Measurements from ENCODE around the gene DRC7. TPM values are rescaled to one million over a fixed set of nuclear protein-coding genes. Genes with fewer than 3 reads are reported as not detected.

DRC7 gene
- total and polyA plus RNA-seq, 2 experiments from 2014 or later: not detected

DNA sequence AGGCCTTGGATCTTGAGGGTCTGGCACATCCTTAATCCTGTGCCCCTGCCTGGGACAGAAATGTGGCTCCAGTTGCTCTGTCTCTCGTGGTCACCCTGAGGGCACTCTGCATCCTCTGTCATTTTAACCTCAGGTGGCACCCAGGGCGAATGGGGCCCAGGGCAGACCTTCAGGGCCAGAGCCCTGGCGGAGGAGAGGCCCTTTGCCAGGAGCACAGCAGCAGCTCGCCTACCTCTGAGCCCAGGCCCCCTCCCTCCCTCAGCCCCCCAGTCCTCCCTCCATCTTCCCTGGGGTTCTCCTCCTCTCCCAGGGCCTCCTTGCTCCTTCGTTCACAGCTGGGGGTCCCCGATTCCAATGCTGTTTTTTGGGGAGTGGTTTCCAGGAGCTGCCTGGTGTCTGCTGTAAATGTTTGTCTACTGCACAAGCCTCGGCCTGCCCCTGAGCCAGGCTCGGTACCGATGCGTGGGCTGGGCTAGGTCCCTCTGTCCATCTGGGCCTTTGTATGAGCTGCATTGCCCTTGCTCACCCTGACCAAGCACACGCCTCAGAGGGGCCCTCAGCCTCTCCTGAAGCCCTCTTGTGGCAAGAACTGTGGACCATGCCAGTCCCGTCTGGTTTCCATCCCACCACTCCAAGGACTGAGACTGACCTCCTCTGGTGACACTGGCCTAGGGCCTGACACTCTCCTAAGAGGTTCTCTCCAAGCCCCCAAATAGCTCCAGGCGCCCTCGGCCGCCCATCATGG, 30.5 kb upstream of the DRC7 start:
- H3F3A ChIP-seq (ENCODE audit: insufficient read depth): no peaks in the 10 kb centered on the region
- H3K4me2 ChIP-seq (ENCODE audit: unreplicated experiment): no peak overlapping the region
- no peaks in the 10 kb centered on the region for H3K27me3 ChIP-seq (replicated peaks; ENCODE audit: insufficient read depth)
- H3K9me2 ChIP-seq (ENCODE audit: insufficient read depth): no peaks in the 10 kb centered on the region
- no peak for TF ChIP-seq EZH2phosphoT487 (IDR thresholded peaks at IDR 0.05; ENCODE audit: insufficient read depth, low read depth)
- no peak for TF ChIP-seq EZH2 (IDR thresholded peaks at IDR 0.05; ENCODE audit: insufficient read depth, poor library complexity, severe bottlenecking)
- no peaks in the 10 kb centered on the region for H3K36me3 ChIP-seq (ENCODE audit: low read depth)
- H3K4me3 ChIP-seq: no peak overlapping the region
- no peak overlapping the region for H3K27ac ChIP-seq
- no peak for DNase-seq
- no peak overlapping the region for H3K9ac ChIP-seq
- in situ Hi-C loops (cut with MboI): no loop called here
- H3K79me2 ChIP-seq (ENCODE audit: insufficient read depth): no peaks in the 10 kb centered on the region
- no peaks in the 10 kb centered on the region for H3K9me3 ChIP-seq (ENCODE audit: low read depth)
- H2AFZ ChIP-seq: no peak overlapping the region
- 80 to 81% methylated on average over 12 to 15 of the region's 15 CpGs for WGBS, 2 experiments (ENCODE audit: low coverage in 1 of 2, low lambda C conversion rate in 2 of 2, missing lambda C conversion rate in 2 of 2)
- H4K20me1 ChIP-seq (ENCODE audit: insufficient read depth): no peaks in the 10 kb centered on the region
- no peaks in the 10 kb centered on the region for H3K4me1 ChIP-seq (ENCODE audit: insufficient read depth)

DNA sequence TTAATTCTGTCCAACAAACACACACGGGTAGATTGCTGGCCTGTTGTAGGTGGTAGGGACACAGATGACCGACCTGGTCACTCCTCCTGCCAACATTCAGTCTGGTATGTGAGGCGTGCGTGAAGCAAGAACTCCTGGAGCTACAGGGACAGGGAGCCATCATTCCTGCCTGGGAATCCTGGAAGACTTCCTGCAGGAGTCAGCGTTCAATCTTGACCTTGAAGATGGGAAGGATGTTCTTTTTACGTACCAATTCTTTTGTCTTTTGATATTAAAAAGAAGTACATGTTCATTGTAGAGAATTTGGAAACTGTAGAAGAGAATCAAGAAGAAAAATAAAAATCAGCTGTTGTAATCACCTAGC, 30.0 kb upstream of the DRC7 start:
- no peaks in the 10 kb centered on the region for H3K79me2 ChIP-seq (ENCODE audit: insufficient read depth)
- WGBS, 2 experiments (ENCODE audit: low coverage in 1 of 2, low lambda C conversion rate in 2 of 2, missing lambda C conversion rate in 2 of 2): 88 to 91% methylated on average over 6 of the region's 6 CpGs
- TF ChIP-seq EZH2phosphoT487 (IDR thresholded peaks at IDR 0.05; ENCODE audit: insufficient read depth, low read depth) (no peak), EZH2 (IDR thresholded peaks at IDR 0.05; ENCODE audit: insufficient read depth, poor library complexity, severe bottlenecking) (no peak)
- no peak overlapping the region for H3K4me2 ChIP-seq (ENCODE audit: unreplicated experiment)
- H2AFZ ChIP-seq: no peak overlapping the region
- H3K9ac ChIP-seq: no peak overlapping the region
- in situ Hi-C loops (cut with MboI): no loop called here
- no peaks in the 10 kb centered on the region for H3K27me3 ChIP-seq (replicated peaks; ENCODE audit: insufficient read depth)
- no peak for DNase-seq
- H3K4me3 ChIP-seq: no peak overlapping the region
- H3K36me3 ChIP-seq (ENCODE audit: low read depth): no peaks in the 10 kb centered on the region
- no peaks in the 10 kb centered on the region for H4K20me1 ChIP-seq (ENCODE audit: insufficient read depth)
- H3K27ac ChIP-seq: no peak overlapping the region
- no peaks in the 10 kb centered on the region for H3F3A ChIP-seq (ENCODE audit: insufficient read depth)
- no peaks in the 10 kb centered on the region for H3K9me2 ChIP-seq (ENCODE audit: insufficient read depth)
- no peaks in the 10 kb centered on the region for H3K4me1 ChIP-seq (ENCODE audit: insufficient read depth)
- no peaks in the 10 kb centered on the region for H3K9me3 ChIP-seq (ENCODE audit: low read depth)

DNA sequence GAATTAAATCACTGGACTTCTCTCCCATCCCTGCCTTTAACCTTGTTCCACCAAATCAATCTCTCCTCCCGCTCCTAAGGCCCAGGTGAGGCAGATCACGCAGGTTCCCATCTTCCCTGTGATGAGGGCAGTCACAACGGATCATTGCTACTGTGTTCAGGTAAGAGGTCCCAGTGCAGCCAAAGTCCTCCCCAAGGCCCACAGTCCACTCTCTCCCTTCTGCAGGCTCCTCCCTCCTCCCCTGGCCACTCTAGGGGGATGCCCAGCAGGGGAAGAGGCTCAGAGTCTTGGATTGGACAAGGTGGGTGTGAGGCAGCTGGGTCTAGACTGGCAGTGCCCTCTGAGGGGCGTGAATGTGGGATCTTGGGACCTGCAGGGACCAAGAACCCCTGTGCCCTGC, 29.1 kb upstream of the DRC7 start:
- Histone ChIP-seq H3K4me2 (ENCODE audit: unreplicated experiment) (no peak overlapping the region), H3K27me3 (replicated peaks; ENCODE audit: insufficient read depth) (peaks cover under 1% of the 10 kb centered on the region; the same call in 1 of the 2 replicates), H3K9ac (no peak overlapping the region), H3K4me1 (ENCODE audit: insufficient read depth) (no peaks in the 10 kb centered on the region), H3K79me2 (ENCODE audit: insufficient read depth) (no peaks in the 10 kb centered on the region), H3K9me3 (ENCODE audit: low read depth) (no peaks in the 10 kb centered on the region), H3K9me2 (ENCODE audit: insufficient read depth) (no peaks in the 10 kb centered on the region), H3K27ac (no peak overlapping the region), H4K20me1 (ENCODE audit: insufficient read depth) (no peaks in the 10 kb centered on the region), H3F3A (ENCODE audit: insufficient read depth) (no peaks in the 10 kb centered on the region), H2AFZ (no peak overlapping the region), H3K36me3 (ENCODE audit: low read depth) (no peaks in the 10 kb centered on the region), H3K4me3 (no peak overlapping the region)
- WGBS, 2 experiments (ENCODE audit: low coverage in 1 of 2, low lambda C conversion rate in 2 of 2, missing lambda C conversion rate in 2 of 2): 39 to 45% methylated on average over 4 of the region's 4 CpGs
- TF ChIP-seq EZH2 (IDR thresholded peaks at IDR 0.05; ENCODE audit: insufficient read depth, poor library complexity, severe bottlenecking): no peak
- TF ChIP-seq EZH2phosphoT487 (IDR thresholded peaks at IDR 0.05; ENCODE audit: insufficient read depth, low read depth): no peak
- no peak for DNase-seq
- in situ Hi-C loops (cut with MboI): no loop called here

DNA sequence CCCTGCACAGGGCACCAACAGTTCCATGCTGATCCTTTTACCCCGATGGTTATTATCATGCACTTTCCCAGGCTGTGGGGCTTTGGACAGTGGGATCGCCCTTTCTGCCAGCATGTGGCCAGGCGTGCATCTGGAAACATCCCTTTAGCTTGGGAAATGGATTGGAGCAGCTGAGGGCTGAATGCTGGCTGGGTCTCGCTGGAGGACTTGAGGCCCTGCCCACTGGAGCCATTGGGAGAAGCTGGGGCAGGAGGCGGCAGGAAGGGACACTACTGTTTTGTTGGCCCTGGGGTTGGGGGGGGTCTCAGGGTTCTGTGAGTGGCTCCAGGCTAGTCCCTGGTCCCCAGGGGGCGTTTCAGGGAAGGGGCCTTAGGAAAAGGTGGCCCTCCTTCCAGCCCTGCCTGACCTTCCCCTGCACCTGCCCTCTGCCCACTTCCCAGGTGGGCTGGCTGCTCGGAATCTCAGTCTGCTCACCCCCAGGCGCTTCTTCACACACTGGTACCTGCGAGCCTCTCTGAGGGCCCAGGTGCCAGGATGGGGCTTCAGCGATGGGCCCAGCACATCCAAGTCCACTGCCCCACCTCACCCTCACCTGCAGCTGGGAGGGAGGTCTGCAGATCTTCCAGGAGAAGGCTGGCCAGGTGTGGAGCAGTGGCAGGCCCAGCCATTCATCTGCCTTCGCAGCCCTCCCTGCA, 28.1 kb upstream of the DRC7 start:
- 71 to 74% methylated on average over 10 to 11 of the region's 11 CpGs for WGBS, 2 experiments (ENCODE audit: low coverage in 1 of 2, low lambda C conversion rate in 2 of 2, missing lambda C conversion rate in 2 of 2)
- TF ChIP-seq EZH2 (IDR thresholded peaks at IDR 0.05; ENCODE audit: insufficient read depth, poor library complexity, severe bottlenecking) (no peak), EZH2phosphoT487 (IDR thresholded peaks at IDR 0.05; ENCODE audit: insufficient read depth, low read depth) (no peak)
- no peaks in the 10 kb centered on the region for H4K20me1 ChIP-seq (ENCODE audit: insufficient read depth)
- DNase-seq: no peak
- H3K36me3 ChIP-seq (ENCODE audit: low read depth): no peaks in the 10 kb centered on the region
- in situ Hi-C loops (cut with MboI): no loop called here
- H3K9ac ChIP-seq: no peak overlapping the region
- H2AFZ ChIP-seq: no peak overlapping the region
- H3K27me3 ChIP-seq (replicated peaks; ENCODE audit: insufficient read depth): peaks cover 6% of the 10 kb centered on the region
- no peaks in the 10 kb centered on the region for H3K79me2 ChIP-seq (ENCODE audit: insufficient read depth)
- no peak overlapping the region for H3K4me3 ChIP-seq
- H3F3A ChIP-seq (ENCODE audit: insufficient read depth): no peaks in the 10 kb centered on the region
- no peaks in the 10 kb centered on the region for H3K9me2 ChIP-seq (ENCODE audit: insufficient read depth)
- no peaks in the 10 kb centered on the region for H3K9me3 ChIP-seq (ENCODE audit: low read depth)
- H3K4me1 ChIP-seq (ENCODE audit: insufficient read depth): no peaks in the 10 kb centered on the region
- no peak overlapping the region for H3K4me2 ChIP-seq (ENCODE audit: unreplicated experiment)
- H3K27ac ChIP-seq: no peak overlapping the region

Data from GM23248 (cell line).